GM12878 (cell line): ENCODE results near the gene CDH2. TPM values are rescaled to one million over a fixed set of nuclear protein-coding genes. Genes with fewer than 3 reads are reported as not detected.

Source experiments
- ATAC-seq: fragments of 200-7000 bp; cut with Tn5 transposase; 3 replicates; pipeline ENCODE4 v1.9.1; 2020; ENCODE audit warnings: mild to moderate bottlenecking, moderate library complexity
- BruUV-seq: library from RNA; stranded (reverse); fragments of 400-500 nt; replicated peaks from 2 replicates; lab custom pipeline; 2021; lab: Mats Ljungman, UMichigan
- CTCF ChIA-PET: fragments of 300-600 bp; sonication (Branson Sonifier 250); formaldehyde crosslinking; extraction: SDS; loops from one replicate; lab custom pipeline; 2021; ENCODE audit warnings: inconsistent platforms; lab: Yijun Ruan, JAX
- POLR2A ChIA-PET: fragments of 350-600 bp; formaldehyde crosslinking; extraction: SDS; loops from one replicate; lab custom pipeline; 2021; ENCODE audit warnings: inconsistent platforms; lab: Charles Lee
- RAD21 ChIA-PET: fragments of 300-600 bp; sonication (Branson Sonifier 250); formaldehyde crosslinking; loops from one replicate; lab custom pipeline; 2023; ENCODE audit warnings: antibody characterized with exemption; ENCODE audit not compliant: unreplicated experiment; lab: Charles Lee
- SMC1A ChIA-PET: fragments of 300-600 bp; sonication (Branson Sonifier 250); formaldehyde crosslinking; loops from one replicate; lab custom pipeline; 2023; ENCODE audit not compliant: unreplicated experiment, uncharacterized antibody; lab: Charles Lee
- DNase-seq: peaks from one replicate; pipeline ENCODE4 v3.0.0-alpha.2; 2011; ENCODE audit warnings: low read depth, low spot score
- FAIRE-seq: peaks from 3 replicates; lab custom pipeline; 2011; peaks lifted over from hg19 to GRCh38; lab: Jason Lieb, UNC
- H2AFZ ChIP-seq: 2 replicates; pipeline ENCODE4 v1.6.0; 2011; ENCODE audit warnings: low read depth, low read length, control low read depth; ENCODE audit not compliant: control insufficient read depth
- H3K27ac ChIP-seq: 2 replicates; pipeline ENCODE4 v1.5.1; 2011; ENCODE audit warnings: control low read depth; ENCODE audit not compliant: control insufficient read depth, insufficient read depth
- H3K27me3 ChIP-seq, 2 experiments: replicated peaks in 1 of 2; 2 replicates each; pipeline versions ENCODE4 v1.6.0 to v1.6.1; 2011; ENCODE audit warnings: low read length in 1 of 2; ENCODE audit not compliant: control insufficient read depth in 2 of 2, insufficient read depth in 2 of 2
- H3K36me3 ChIP-seq, 2 experiments: 2 replicates each; pipeline ENCODE4 v1.5.1; 2011; ENCODE audit warnings: low read length in 1 of 2; ENCODE audit not compliant: control insufficient read depth in 2 of 2, insufficient read depth in 2 of 2
- H3K4me1 ChIP-seq: 2 replicates; pipeline ENCODE4 v1.6.1; 2011; ENCODE audit warnings: mild to moderate bottlenecking, low read length, moderate library complexity, mixed read lengths; ENCODE audit not compliant: control insufficient read depth, insufficient read depth
- H3K4me2 ChIP-seq: 2 replicates; pipeline ENCODE4 v1.6.0; 2011; ENCODE audit warnings: control low read depth; ENCODE audit not compliant: control insufficient read depth, insufficient read depth
- H3K4me3 ChIP-seq: fragments of 200-600 bp; sonication (generic); 2 replicates; pipeline ENCODE4 v1.5.1; 2016
- H3K79me2 ChIP-seq: 2 replicates; pipeline ENCODE4 v1.6.0; 2011; ENCODE audit warnings: low read length; ENCODE audit not compliant: control insufficient read depth, insufficient read depth
- H3K9ac ChIP-seq: 2 replicates; pipeline ENCODE4 v1.8.0; 2011; ENCODE audit warnings: low read length, control low read depth, mixed read lengths; ENCODE audit not compliant: control insufficient read depth, insufficient read depth
- H3K9me3 ChIP-seq: replicated peaks from 3 replicates; pipeline ENCODE4 v1.5.1; 2011; ENCODE audit warnings: mild to moderate bottlenecking, low read length; ENCODE audit not compliant: control insufficient read depth, insufficient read depth
- H4K20me1 ChIP-seq: 2 replicates; pipeline ENCODE4 v1.6.0; 2011; ENCODE audit not compliant: control insufficient read depth, insufficient read depth
- CBFB ChIP-seq: IDR thresholded peaks from 2 replicates; pipeline ENCODE4 v1.6.1; 2016; ENCODE audit warnings: antibody characterized with exemption, low read depth
- MLLT1 ChIP-seq: fragments of 450-650 bp; IDR thresholded peaks from 2 replicates; pipeline ENCODE4 v1.6.1; 2016; ENCODE audit warnings: mild to moderate bottlenecking
- NR2F1 ChIP-seq: fragments of 450-650 bp; conservative IDR thresholded peaks from 2 replicates; pipeline ENCODE4 v1.6.1; 2017; ENCODE audit warnings: mild to moderate bottlenecking
- WGBS: methylation state at CpG from one replicate; pipeline ENCODE4 v1.1.6; 2016; ENCODE audit warnings: low lambda C conversion rate; ENCODE audit not compliant: insufficient replicate concordance, insufficient coverage; ENCODE audit errors: missing lambda C conversion rate; 5-methylcytosine and 5-hydroxymethylcytosine counted together
- in situ Hi-C: fragments of 300-500 bp; cut with MboI; formaldehyde crosslinking; loops from 9 replicates; pipeline ENCODE4 v1.14.3; 2018; ENCODE audit warnings: mixed read lengths
- intact Hi-C: fragments of 100-400 bp; cut with micrococcal nuclease; formaldehyde crosslinking; loops from one replicate; pipeline ENCODE4 v1.14.2; 2022; ENCODE audit not compliant: unreplicated experiment
- polyA plus RNA-seq, 11 experiments: library from polyadenylated mRNA; depleted of rRNA in 4 of 11; unstranded in 6 of 11; stranded (reverse) in 5 of 11; fragments of >200 nt; fragmentation: Nextera tagmentation in 4 of 11; fragmentation: Illumina TruSeq in 1 of 11; extraction: Ambion mirVana in 4 of 11; extraction: Trizol in 1 of 11; gene quantifications; 1 replicate in 1 of 11; 2 replicates in 10 of 11; pipeline versions ENCODE4 v1.2.1 to v1.2.3, GENCODE V29; 2011 to 2016; ENCODE audit warnings: inconsistent platforms in 2 of 11, missing spikeins in 2 of 11, low read depth in 1 of 11
- total RNA-seq, 4 experiments: library from RNA; depleted of rRNA in 3 of 4; stranded (reverse); fragments of >200 nt in 3 of 4; fragmentation: Illumina TruSeq in 1 of 4; extraction: Trizol in 1 of 4; gene quantifications; 2 replicates each; pipeline versions ENCODE4 v1.2.1 to v1.2.3, GENCODE V29; 2013 to 2021
- TF ChIP-seq, protein P1 (sequence below): IDR thresholded peaks from 2 replicates; pipeline ENCODE4 v1.6.1; 2012; ENCODE audit warnings: mild to moderate bottlenecking, low read depth, low read length

Gene CDH2
- total and polyA plus RNA-seq, 10 of the 15 experiments (the other 5 are each of a cell fraction or from before 2014, with no cell fraction given) = 0.01 to 0.25 (median 0.06) TPM; not detected in 4

DNA sequence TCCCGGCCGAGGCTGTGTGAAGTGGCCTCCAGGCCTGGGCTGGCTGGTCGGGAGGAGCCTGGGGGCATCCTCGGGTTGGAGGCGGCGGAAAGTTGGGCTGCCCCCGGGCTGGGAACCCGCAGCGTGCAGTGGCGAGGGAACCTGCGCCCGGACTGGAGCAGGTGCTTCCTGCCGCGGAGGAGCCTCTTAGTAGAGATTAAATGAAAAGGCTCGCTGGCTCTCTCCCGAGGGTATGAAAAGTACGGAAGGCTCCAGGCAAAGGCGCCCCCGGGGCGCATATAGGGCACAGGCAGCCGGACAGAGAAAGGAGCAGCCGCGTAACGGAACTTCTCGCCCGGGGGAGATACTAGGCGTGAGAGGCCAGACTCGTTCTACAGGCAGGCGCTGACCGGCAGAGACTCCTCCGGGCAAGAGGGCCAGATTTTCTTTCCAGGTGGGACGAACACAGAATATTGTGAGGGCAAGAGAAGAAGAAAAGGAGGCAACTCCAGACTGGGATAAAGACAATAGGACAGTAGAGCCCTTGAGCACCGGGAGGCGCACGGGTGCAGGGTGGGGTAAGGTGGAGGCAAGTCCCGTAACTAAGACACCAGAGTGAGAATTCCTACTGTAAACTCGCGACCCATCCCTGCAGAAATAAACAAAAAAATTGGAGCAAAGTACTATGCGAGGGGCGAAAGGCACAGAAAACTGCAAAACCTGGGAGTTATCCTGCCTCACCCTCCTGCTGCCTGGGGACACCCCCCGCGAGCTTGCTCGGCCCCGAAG lies 816 bp downstream of the CDH2 start (continued):
- TF ChIP-seq MLLT1 = no peak
- no peak for TF ChIP-seq CBFB

GRCh38 chr18:28175150-28175929 lies 1.6 kb downstream of the CDH2 start:
- ChIA-PET POLR2A (no interaction called here), CTCF (no interaction called here), RAD21 (no interaction called here), SMC1A (no interaction called here)
- FAIRE-seq = no peak
- Histone ChIP-seq H2AFZ (no peak overlapping the region), H3K27ac (no peak overlapping the region), H3K4me2 (no peak overlapping the region), H3K4me3 (no peak overlapping the region), H3K36me3 (no peaks in the 10 kb centered on the region), H3K4me1 (no peaks in the 10 kb centered on the region), H3K27me3 (peaks cover 0 to 2% of the 10 kb centered on the region in 2 experiments; a peak in 2 of 4 replicates), H3K9ac (no peak overlapping the region), H3K9me3 (peaks cover 3% of the 10 kb centered on the region; the same call in 2 of the 3 replicates), H3K79me2 (no peaks in the 10 kb centered on the region), H4K20me1 (no peaks in the 10 kb centered on the region)
- no peak for TF ChIP-seq NR2F1
- TF ChIP-seq, protein P1, sequence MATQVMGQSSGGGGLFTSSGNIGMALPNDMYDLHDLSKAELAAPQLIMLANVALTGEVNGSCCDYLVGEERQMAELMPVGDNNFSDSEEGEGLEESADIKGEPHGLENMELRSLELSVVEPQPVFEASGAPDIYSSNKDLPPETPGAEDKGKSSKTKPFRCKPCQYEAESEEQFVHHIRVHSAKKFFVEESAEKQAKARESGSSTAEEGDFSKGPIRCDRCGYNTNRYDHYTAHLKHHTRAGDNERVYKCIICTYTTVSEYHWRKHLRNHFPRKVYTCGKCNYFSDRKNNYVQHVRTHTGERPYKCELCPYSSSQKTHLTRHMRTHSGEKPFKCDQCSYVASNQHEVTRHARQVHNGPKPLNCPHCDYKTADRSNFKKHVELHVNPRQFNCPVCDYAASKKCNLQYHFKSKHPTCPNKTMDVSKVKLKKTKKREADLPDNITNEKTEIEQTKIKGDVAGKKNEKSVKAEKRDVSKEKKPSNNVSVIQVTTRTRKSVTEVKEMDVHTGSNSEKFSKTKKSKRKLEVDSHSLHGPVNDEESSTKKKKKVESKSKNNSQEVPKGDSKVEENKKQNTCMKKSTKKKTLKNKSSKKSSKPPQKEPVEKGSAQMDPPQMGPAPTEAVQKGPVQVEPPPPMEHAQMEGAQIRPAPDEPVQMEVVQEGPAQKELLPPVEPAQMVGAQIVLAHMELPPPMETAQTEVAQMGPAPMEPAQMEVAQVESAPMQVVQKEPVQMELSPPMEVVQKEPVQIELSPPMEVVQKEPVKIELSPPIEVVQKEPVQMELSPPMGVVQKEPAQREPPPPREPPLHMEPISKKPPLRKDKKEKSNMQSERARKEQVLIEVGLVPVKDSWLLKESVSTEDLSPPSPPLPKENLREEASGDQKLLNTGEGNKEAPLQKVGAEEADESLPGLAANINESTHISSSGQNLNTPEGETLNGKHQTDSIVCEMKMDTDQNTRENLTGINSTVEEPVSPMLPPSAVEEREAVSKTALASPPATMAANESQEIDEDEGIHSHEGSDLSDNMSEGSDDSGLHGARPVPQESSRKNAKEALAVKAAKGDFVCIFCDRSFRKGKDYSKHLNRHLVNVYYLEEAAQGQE = peak; percentile 63; the same call in 1 of the 2 replicates
- no peak for ATAC-seq
- intact Hi-C loops (no loop called here), in situ Hi-C loops (no loop called here)
- BruUV-seq = no TSS peak
- 58% methylated on average over 33 of the region's 53 CpGs for WGBS
- no peak for DNase-seq
